Lung (tissue), 12 donors: ENCODE measurements around the gene NKAIN2. TPM values are rescaled to one million over a fixed set of nuclear protein-coding genes. Genes with fewer than 3 reads are reported as not detected.

ENCODE experiments used
- ATAC-seq: fragments of 200-7000 bp; cut with Tn5 transposase; one replicate; pipeline ENCODE4 v1.9.1; 2020; ENCODE audit warnings: moderate number of reproducible peaks; ENCODE audit not compliant: insufficient read depth, low FRiP score
- DNase-seq, 3 donors: peaks; one replicate each; pipeline ENCODE4 v3.0.0-alpha.2; 2013 to 2017
- H3K27ac ChIP-seq, 2 donors: one replicate each; pipeline ENCODE4 v1.5.1; 2013; ENCODE audit warnings: mild to moderate bottlenecking in 2 of 2, moderate library complexity in 2 of 2, control low read depth in 1 of 2, inconsistent platforms in 1 of 2, low read depth in 1 of 2, low read length in 1 of 2
- H3K27me3 ChIP-seq, 3 donors: one replicate each; pipeline ENCODE4 v1.5.1; 2013; ENCODE audit warnings: low read length in 2 of 3; ENCODE audit not compliant: control insufficient read depth in 3 of 3, insufficient read depth in 3 of 3
- H3K36me3 ChIP-seq, 4 donors: one replicate each; pipeline ENCODE4 v1.5.1; 2013; ENCODE audit warnings: low read length in 4 of 4, mild to moderate bottlenecking in 1 of 4, moderate library complexity in 1 of 4; ENCODE audit not compliant: control insufficient read depth in 4 of 4, insufficient read depth in 4 of 4
- H3K4me1 ChIP-seq, 5 donors: one replicate each; pipeline ENCODE4 v1.5.1; 2013; ENCODE audit warnings: low read length in 5 of 5, mild to moderate bottlenecking in 2 of 5, moderate library complexity in 1 of 5; ENCODE audit not compliant: control insufficient read depth in 5 of 5, insufficient read depth in 5 of 5
- H3K4me3 ChIP-seq: one replicate; pipeline ENCODE4 v1.5.1; 2013; ENCODE audit warnings: mild to moderate bottlenecking, control low read depth, moderate library complexity
- H3K9ac ChIP-seq, 2 donors: one replicate each; pipeline ENCODE4 v1.5.1; 2013; ENCODE audit warnings: low read length in 2 of 2, control low read depth in 1 of 2; ENCODE audit not compliant: insufficient read depth in 1 of 2
- H3K9me3 ChIP-seq, 4 donors: one replicate each; pipeline ENCODE4 v1.5.1; 2013; ENCODE audit warnings: low read length in 3 of 4, mild to moderate bottlenecking in 1 of 4, moderate library complexity in 1 of 4; ENCODE audit not compliant: control insufficient read depth in 4 of 4, insufficient read depth in 3 of 4
- WGBS, 2 donors: extraction: QIAGEN DNeasy Blood & Tissue Kit; methylation state at CpG; one replicate each; pipeline ENCODE4 v1.1.7; 2013; 5-methylcytosine and 5-hydroxymethylcytosine counted together
- polyA plus RNA-seq, 2 donors: library from polyadenylated mRNA; stranded (reverse); fragments of 200-250 nt; gene quantifications; one replicate each; pipeline ENCODE4 v1.2.1, GENCODE V29; 2013
- total RNA-seq, 2 donors: library from RNA; depleted of rRNA in 1 of 2; stranded (reverse); fragments of >200 nt in 1 of 2; gene quantifications; one replicate each; pipeline ENCODE4 v1.2.1, GENCODE V29; 2014 to 2021
- TF ChIP-seq, protein P1 (sequence below): IDR thresholded peaks from 2 replicates; pipeline ENCODE4 v1.5.1; 2012; ENCODE audit warnings: mild to moderate bottlenecking; ENCODE audit errors: control extremely low read depth, extremely low read depth
- donor health status: control.
- donor health status: control.
- donor health status: Bipolar disorder and iron deficiency.
- donor health status: healthy.
- donor health status: DM: yes; HTN: yes; CAD: no.

Gene NKAIN2
- total and polyA plus RNA-seq, 4 donors, result 0.01 to 4.4 TPM; not detected in 2

DNA sequence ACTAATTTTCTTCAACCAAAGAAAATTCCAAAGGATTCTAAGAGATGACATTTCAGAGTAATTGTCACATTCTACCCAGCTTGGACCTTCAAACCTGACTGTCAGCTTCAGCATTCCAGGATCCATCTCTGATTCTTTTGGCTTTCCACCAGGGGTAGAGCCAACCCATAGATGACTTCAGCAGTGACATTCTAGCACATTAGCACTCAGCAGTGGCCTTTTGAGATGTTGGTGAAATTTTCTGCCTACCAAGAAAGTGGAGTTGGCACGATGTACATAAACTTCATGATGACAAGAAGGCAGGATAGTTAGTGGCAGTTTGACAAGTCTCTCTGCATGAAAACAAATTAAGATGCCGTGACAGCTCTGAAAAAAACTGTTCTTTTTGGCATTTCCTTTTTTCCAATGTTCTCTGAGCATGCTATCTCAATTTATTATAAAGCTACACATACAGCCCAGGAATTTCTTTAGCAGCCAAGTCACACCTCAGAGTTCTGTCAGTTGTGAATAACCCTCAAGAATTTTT, 692.1 kb downstream of the NKAIN2 start:
- no peak for DNase-seq
- Histone ChIP-seq H3K9ac (no peak overlapping the region), H3K9me3 (no peaks in the 10 kb centered on the region), H3K4me1 (no peaks in the 10 kb centered on the region), H3K27me3 (no peaks in the 10 kb centered on the region), H3K27ac (no peak overlapping the region), H3K4me3 (no peak overlapping the region), H3K36me3 (no peaks in the 10 kb centered on the region)
- TF ChIP-seq, protein P1, sequence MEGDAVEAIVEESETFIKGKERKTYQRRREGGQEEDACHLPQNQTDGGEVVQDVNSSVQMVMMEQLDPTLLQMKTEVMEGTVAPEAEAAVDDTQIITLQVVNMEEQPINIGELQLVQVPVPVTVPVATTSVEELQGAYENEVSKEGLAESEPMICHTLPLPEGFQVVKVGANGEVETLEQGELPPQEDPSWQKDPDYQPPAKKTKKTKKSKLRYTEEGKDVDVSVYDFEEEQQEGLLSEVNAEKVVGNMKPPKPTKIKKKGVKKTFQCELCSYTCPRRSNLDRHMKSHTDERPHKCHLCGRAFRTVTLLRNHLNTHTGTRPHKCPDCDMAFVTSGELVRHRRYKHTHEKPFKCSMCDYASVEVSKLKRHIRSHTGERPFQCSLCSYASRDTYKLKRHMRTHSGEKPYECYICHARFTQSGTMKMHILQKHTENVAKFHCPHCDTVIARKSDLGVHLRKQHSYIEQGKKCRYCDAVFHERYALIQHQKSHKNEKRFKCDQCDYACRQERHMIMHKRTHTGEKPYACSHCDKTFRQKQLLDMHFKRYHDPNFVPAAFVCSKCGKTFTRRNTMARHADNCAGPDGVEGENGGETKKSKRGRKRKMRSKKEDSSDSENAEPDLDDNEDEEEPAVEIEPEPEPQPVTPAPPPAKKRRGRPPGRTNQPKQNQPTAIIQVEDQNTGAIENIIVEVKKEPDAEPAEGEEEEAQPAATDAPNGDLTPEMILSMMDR, result no peak
- no peak for ATAC-seq
- WGBS, 2 donors, result 75 to 79% methylated on average over 2 of the region's 2 CpGs

- Histone ChIP-seq H3K36me3 (no peaks in the 10 kb centered on the region), H3K9me3 (no peaks in the 10 kb centered on the region), H3K9ac (no peak overlapping the region), H3K4me3 (no peak overlapping the region), H3K27ac (no peak overlapping the region), H3K4me1 (no peaks in the 10 kb centered on the region), H3K27me3 (no peaks in the 10 kb centered on the region)
- no peak for DNase-seq
- WGBS, 2 donors, result 93 to 97% methylated on average over 1 of the region's 1 CpG
- ATAC-seq, result no peak
- TF ChIP-seq, protein P1, result no peak
These were observed 692.7 kb downstream of the NKAIN2 start for GRCh38 chr6:124496334-124496733.

DNA sequence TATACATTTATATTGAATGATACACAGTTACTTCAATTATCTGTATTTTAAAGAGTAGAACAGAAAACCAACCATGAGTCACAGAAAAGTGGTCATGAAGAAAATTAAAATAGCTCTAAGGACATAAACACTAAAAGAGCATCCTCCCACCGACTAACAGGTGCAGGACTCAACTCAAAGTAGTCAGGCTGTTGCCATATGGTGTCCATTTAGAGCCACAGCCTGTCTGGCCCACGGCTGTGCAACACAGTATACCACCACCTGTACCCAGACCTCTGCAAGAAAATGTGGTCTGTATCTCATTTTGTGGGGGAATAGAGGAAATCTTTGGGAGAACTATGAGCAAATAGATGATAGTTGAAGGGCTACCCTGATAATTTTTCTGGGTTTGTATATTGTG, 708.8 kb downstream of the NKAIN2 start:
- no peaks in the 10 kb centered on the region for H3K4me1 ChIP-seq
- H3K4me3 ChIP-seq, result no peak overlapping the region
- 80 to 81% methylated on average over 2 of the region's 2 CpGs for WGBS, 2 donors
- no peak overlapping the region for H3K9ac ChIP-seq
- DNase-seq (no peak), ATAC-seq (no peak)
- H3K9me3 ChIP-seq, result no peaks in the 10 kb centered on the region
- no peak overlapping the region for H3K27ac ChIP-seq
- no peaks in the 10 kb centered on the region for H3K27me3 ChIP-seq
- TF ChIP-seq, protein P1, result no peak
- no peaks in the 10 kb centered on the region for H3K36me3 ChIP-seq

- WGBS, 2 donors, result 71 to 79% methylated on average over 2 of the region's 2 CpGs
- H3K27me3 ChIP-seq, result no peaks in the 10 kb centered on the region
- no peaks in the 10 kb centered on the region for H3K4me1 ChIP-seq
- DNase-seq, result no peak
- no peak overlapping the region for H3K27ac ChIP-seq
- no peaks in the 10 kb centered on the region for H3K9me3 ChIP-seq
- no peak overlapping the region for H3K4me3 ChIP-seq
- TF ChIP-seq, protein P1, result no peak
- no peak overlapping the region for H3K9ac ChIP-seq
- no peaks in the 10 kb centered on the region for H3K36me3 ChIP-seq
- ATAC-seq, result no peak
These were observed 713.7 kb downstream of the NKAIN2 start for GRCh38 chr6:124517339-124517738.
